Measurements from ENCODE around the gene DLG2. TPM values are rescaled to one million over a fixed set of nuclear protein-coding genes. Genes with fewer than 3 reads are reported as not detected.

The DLG2 gene
- total and polyA plus RNA-seq, 7 donors, result 0.60 to 25.8 (median 9.7) TPM; not detected in 1

DNA sequence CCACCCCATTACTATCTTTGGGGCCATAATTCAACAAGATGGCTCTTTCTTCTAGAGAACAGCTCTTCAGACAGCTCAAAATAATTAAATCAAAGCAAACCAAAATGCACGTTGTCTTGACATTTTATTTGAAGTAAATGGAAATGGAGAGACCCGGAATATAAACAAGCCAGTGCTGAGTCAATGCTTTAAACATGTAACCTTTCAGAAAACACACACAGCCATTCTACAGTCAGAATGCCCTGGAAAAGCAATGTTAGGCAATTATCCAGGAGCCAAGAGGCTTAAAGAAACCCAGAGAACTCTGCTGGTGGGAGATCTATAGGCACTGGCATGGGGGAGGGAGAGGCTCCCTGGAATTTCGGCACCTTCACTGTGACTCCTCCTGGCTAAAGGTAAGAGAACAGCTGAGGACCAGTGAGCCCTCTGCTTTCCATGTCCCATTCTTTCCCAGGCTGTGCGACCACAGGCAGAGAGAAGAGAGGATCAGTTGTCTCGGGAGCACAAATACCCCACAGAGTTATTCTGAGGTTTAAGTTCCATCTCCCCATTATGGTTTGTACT is 2086.9 kb downstream of the DLG2 start:
- intact Hi-C loops (cut with DNase I), result no loop called here
- no peak overlapping the region for H3K4me3 ChIP-seq
- TF ChIP-seq CTCF (IDR thresholded peaks at IDR 0.05), result no peak
- TF ChIP-seq POLR2A (IDR thresholded peaks at IDR 0.05), result no peak
- TF ChIP-seq EP300 (IDR thresholded peaks at IDR 0.05), result no peak
- no peaks in the 10 kb centered on the region for H3K36me3 ChIP-seq
- peaks cover 0 to 10% (median 8%) of the 10 kb centered on the region in 4 donors for H3K4me1 ChIP-seq
- no peaks in the 10 kb centered on the region for H3K9me3 ChIP-seq
- no peak overlapping the region for H3K27ac ChIP-seq
- H3K27me3 ChIP-seq, result no peaks in the 10 kb centered on the region
- no peak for DNase-seq
- WGBS, 2 donors, result 59 to 70% methylated on average over 5 of the region's 5 CpGs

- H3K9me3 ChIP-seq, result no peaks in the 10 kb centered on the region
- H3K4me1 ChIP-seq, result peaks cover 0 to 10% (median 8%) of the 10 kb centered on the region in 4 donors
- no peak for TF ChIP-seq POLR2A (IDR thresholded peaks at IDR 0.05)
- no peak for TF ChIP-seq POLR2AphosphoS5 (IDR thresholded peaks at IDR 0.05)
- TF ChIP-seq CTCF (IDR thresholded peaks at IDR 0.05), result no peak
- TF ChIP-seq EP300 (IDR thresholded peaks at IDR 0.05), result no peak
- H3K27me3 ChIP-seq, result no peaks in the 10 kb centered on the region
- no peaks in the 10 kb centered on the region for H3K36me3 ChIP-seq
- no peak overlapping the region for H3K4me3 ChIP-seq
- no peak for DNase-seq
- intact Hi-C loops (cut with DNase I), result no loop called here
- H3K27ac ChIP-seq, result no peak overlapping the region
- 56 to 84% methylated on average over 1 of the region's 1 CpG for WGBS, 2 donors
Observed at GRCh38 chr11:83538286-83538685, 2088.9 kb downstream of the DLG2 start.

DNA sequence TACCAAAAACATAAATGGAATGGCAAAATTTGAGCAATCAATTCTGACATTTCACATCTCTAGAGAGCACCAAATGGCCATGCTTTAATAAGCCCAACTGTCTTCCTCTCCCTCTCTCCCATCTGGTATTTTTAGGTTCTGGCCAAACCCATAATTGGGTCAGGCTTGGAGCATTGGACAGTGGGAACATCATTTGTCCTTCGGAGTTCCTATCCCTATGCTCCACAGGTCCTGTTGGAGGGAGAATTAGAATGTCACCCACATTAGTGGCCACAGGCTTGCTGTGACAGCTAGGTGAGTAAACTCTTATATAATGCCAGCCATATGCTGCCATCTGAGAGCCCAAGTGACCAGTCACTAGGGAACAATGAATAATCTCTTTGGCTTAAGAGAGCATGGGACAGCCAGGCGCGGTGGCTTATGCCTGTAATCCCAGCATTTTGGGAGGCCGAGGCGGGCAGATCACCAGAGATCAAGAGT is 2090.0 kb downstream of the DLG2 start:
- no peak overlapping the region for H3K27ac ChIP-seq
- no peak for TF ChIP-seq EP300 (IDR thresholded peaks at IDR 0.05)
- no peak for TF ChIP-seq CTCF (IDR thresholded peaks at IDR 0.05)
- no peak for TF ChIP-seq POLR2AphosphoS5 (IDR thresholded peaks at IDR 0.05)
- TF ChIP-seq POLR2A (IDR thresholded peaks at IDR 0.05), result no peak
- no peak overlapping the region for H3K4me3 ChIP-seq
- DNase-seq, result no peak
- no peaks in the 10 kb centered on the region for H3K27me3 ChIP-seq
- H3K36me3 ChIP-seq, result no peaks in the 10 kb centered on the region
- intact Hi-C loops (cut with DNase I), result no loop called here
- H3K9me3 ChIP-seq, result no peaks in the 10 kb centered on the region
- 79 to 89% methylated on average over 5 of the region's 5 CpGs for WGBS, 2 donors
- peaks cover 0 to 10% (median 8%) of the 10 kb centered on the region in 4 donors for H3K4me1 ChIP-seq

GRCh38 chr11:83533166-83533565 is 2094.0 kb downstream of the DLG2 start:
- intact Hi-C loops (cut with DNase I), result no loop called here
- no peak for DNase-seq
- H3K4me3 ChIP-seq, result no peak overlapping the region
- H3K4me1 ChIP-seq, result no peaks in the 10 kb centered on the region
- TF ChIP-seq CTCF (IDR thresholded peaks at IDR 0.05) (no peak), POLR2AphosphoS5 (IDR thresholded peaks at IDR 0.05) (no peak)
- no peak overlapping the region for H3K27ac ChIP-seq
- no peaks in the 10 kb centered on the region for H3K27me3 ChIP-seq
- no peaks in the 10 kb centered on the region for H3K9me3 ChIP-seq
- no peaks in the 10 kb centered on the region for H3K36me3 ChIP-seq

- H3K4me3 ChIP-seq, result no peak overlapping the region
- H3K9me3 ChIP-seq, result no peaks in the 10 kb centered on the region
- no peaks in the 10 kb centered on the region for H3K36me3 ChIP-seq
- 55 to 67% methylated on average over 1 of the region's 1 CpG for WGBS, 2 donors
- H3K27me3 ChIP-seq, result no peaks in the 10 kb centered on the region
- no peak for DNase-seq
- TF ChIP-seq POLR2AphosphoS5 (IDR thresholded peaks at IDR 0.05), result no peak
- no peak for TF ChIP-seq EP300 (IDR thresholded peaks at IDR 0.05)
- TF ChIP-seq CTCF (IDR thresholded peaks at IDR 0.05), result no peak
- no peak for TF ChIP-seq POLR2A (IDR thresholded peaks at IDR 0.05)
- intact Hi-C loops (cut with DNase I), result no loop called here
- H3K27ac ChIP-seq, result no peak overlapping the region
- H3K4me1 ChIP-seq, result no peaks in the 10 kb centered on the region
Observed at GRCh38 chr11:83528877-83529276, 2098.3 kb downstream of the DLG2 start.

Measured in sigmoid colon (tissue), 7 donors.